HCT116 (cell line): Measurements from ENCODE around the gene MCAT. TPM values are rescaled to one million over a fixed set of nuclear protein-coding genes. Genes with fewer than 3 reads are reported as not detected.

ENCODE experiments used
- ATAC-seq: fragments of 200-7000 bp; cut with Tn5 transposase; 2 replicates; pipeline ENCODE4 v1.9.1; 2020; ENCODE audit warnings: mild to moderate bottlenecking, moderate library complexity
- BruUV-seq: library from RNA; stranded (reverse); fragments of 400-500 nt; replicated peaks from 2 replicates; lab custom pipeline; 2021; lab: Mats Ljungman, UMichigan
- CTCF ChIA-PET: fragments of 300-600 bp; sonication (Branson Sonifier 250); formaldehyde crosslinking; loops from one replicate; lab custom pipeline; 2021; ENCODE audit warnings: antibody characterized with exemption; lab: Charles Lee
- POLR2A ChIA-PET: fragments of 300-600, 350-600 bp; sonication (Branson Sonifier 250); formaldehyde crosslinking; loops from one replicate; lab custom pipeline; 2021; ENCODE audit warnings: antibody characterized with exemption; lab: Charles Lee
- RAD21 ChIA-PET, 2 experiments: fragments of 300-600 bp; sonication (Branson Sonifier 250); formaldehyde crosslinking; loops; one replicate each; lab custom pipeline; 2023; ENCODE audit warnings: low total read pairs in 2 of 2; ENCODE audit not compliant: uncharacterized antibody in 2 of 2, unreplicated experiment in 2 of 2, low non-redundant PET in 1 of 2; lab: Charles Lee
- DNase-seq: peaks from one replicate; pipeline ENCODE4 v3.0.0-alpha.2; 2010; ENCODE audit warnings: low read depth, low spot score
- H2AFZ ChIP-seq: fragments of 200-600 bp; shearing (Covaris generic), sonication (generic); 2 replicates; pipeline ENCODE4 v1.6.1; 2017; ENCODE audit warnings: low read depth, mixed run types, mixed read lengths, antibody characterized with exemption, low read length; ENCODE audit not compliant: poor library complexity, severe bottlenecking
- H3K27ac ChIP-seq: 2 replicates; pipeline ENCODE4 v1.5.1; 2012; ENCODE audit warnings: low read depth, low read length
- H3K27me3 ChIP-seq: fragments of 200-600 bp; sonication (generic); 2 replicates; pipeline ENCODE4 v1.6.1; 2016; ENCODE audit warnings: mixed run types, low read length, mixed read lengths; ENCODE audit not compliant: insufficient read depth
- H3K36me3 ChIP-seq, 2 experiments: fragments of 200-500 bp in 1 of 2; fragments of 200-600 bp in 1 of 2; sonication (Bioruptor generic) in 1 of 2; sonication (generic) in 1 of 2; 2 replicates each; pipeline versions ENCODE4 v1.5.1 to v1.6.1; 2014 to 2016; ENCODE audit warnings: low read length in 2 of 2, inconsistent platforms in 1 of 2, mixed read lengths in 1 of 2, mixed run types in 1 of 2; ENCODE audit not compliant: insufficient read depth in 2 of 2, control insufficient read depth in 1 of 2
- H3K4me1 ChIP-seq, 2 experiments: fragments of 200-600 bp in 1 of 2; sonication (generic) in 1 of 2; 2 replicates each; pipeline versions ENCODE4 v1.5.1 to v1.6.1; 2012 to 2017; ENCODE audit warnings: low read length in 2 of 2, inconsistent platforms in 1 of 2, mild to moderate bottlenecking in 1 of 2, mixed read lengths in 1 of 2, mixed run types in 1 of 2, moderate library complexity in 1 of 2; ENCODE audit not compliant: insufficient read depth in 2 of 2, control insufficient read depth in 1 of 2
- H3K4me2 ChIP-seq: fragments of 200-600 bp; sonication (generic); 2 replicates; pipeline ENCODE4 v1.6.1; 2017; ENCODE audit warnings: mixed run types, low read length, mixed read lengths
- H3K4me3 ChIP-seq, 2 experiments: fragments of 200-600 bp in 1 of 2; sonication (generic) in 1 of 2; replicated peaks in 1 of 2; 2 replicates each; pipeline ENCODE4 v1.5.1; 2011 to 2016; ENCODE audit warnings: low read length in 2 of 2, control low read depth in 1 of 2, low read depth in 1 of 2, mild to moderate bottlenecking in 1 of 2, mixed read lengths in 1 of 2, mixed run types in 1 of 2
- H3K79me2 ChIP-seq: fragments of 200-600 bp; sonication (generic); 2 replicates; pipeline ENCODE4 v1.6.1; 2017; ENCODE audit warnings: mild to moderate bottlenecking, mixed run types, low read length, moderate library complexity, mixed read lengths; ENCODE audit not compliant: insufficient read depth
- H3K9ac ChIP-seq: fragments of 200-600 bp; sonication (generic); 2 replicates; pipeline ENCODE4 v1.6.1; 2016; ENCODE audit warnings: low read length, mixed read lengths
- H3K9me2 ChIP-seq: fragments of 200-600 bp; sonication (generic), shearing (Covaris generic); 2 replicates; pipeline ENCODE4 v1.6.1; 2017; ENCODE audit warnings: mixed run types, mild to moderate bottlenecking, moderate library complexity; ENCODE audit not compliant: insufficient read depth
- H3K9me3 ChIP-seq, 2 experiments: fragments of 200-500 bp in 1 of 2; fragments of 200-600 bp in 1 of 2; sonication (Bioruptor generic) in 1 of 2; sonication (generic) in 1 of 2; 2 replicates each; pipeline ENCODE4 v1.6.1; 2014 to 2017; ENCODE audit warnings: low read length in 2 of 2, mixed read lengths in 2 of 2, inconsistent platforms in 1 of 2, low read depth in 1 of 2, mild to moderate bottlenecking in 1 of 2, mixed run types in 1 of 2, moderate library complexity in 1 of 2; ENCODE audit not compliant: control insufficient read depth in 1 of 2, insufficient read depth in 1 of 2
- H4K20me1 ChIP-seq: fragments of 200-600 bp; sonication (generic), shearing (Covaris generic); 2 replicates; pipeline ENCODE4 v1.6.1; 2017; ENCODE audit warnings: mixed run types, mild to moderate bottlenecking, moderate library complexity; ENCODE audit not compliant: insufficient read depth
- CBX3 ChIP-seq: IDR thresholded peaks from 2 replicates; pipeline ENCODE4 v1.6.1; 2012; ENCODE audit warnings: low read depth
- EGR1 ChIP-seq: IDR thresholded peaks from 2 replicates; pipeline ENCODE4 v1.6.1; 2012; ENCODE audit warnings: low read depth
- JUND ChIP-seq: IDR thresholded peaks from 2 replicates; pipeline ENCODE4 v1.6.1; 2012
- MAX ChIP-seq: IDR thresholded peaks from 2 replicates; pipeline ENCODE4 v1.6.1; 2012
- SIN3A ChIP-seq: IDR thresholded peaks from 2 replicates; pipeline ENCODE4 v1.6.1; 2012; ENCODE audit warnings: low read depth
- SP1 ChIP-seq: IDR thresholded peaks from 2 replicates; pipeline ENCODE4 v1.6.1; 2012; ENCODE audit warnings: low read depth
- TCF7L2 ChIP-seq: IDR thresholded peaks from 2 replicates; pipeline ENCODE4 v1.7.0; 2011; ENCODE audit warnings: borderline replicate concordance, inconsistent platforms; ENCODE audit not compliant: insufficient read depth, insufficient read length; ENCODE audit errors: extremely low read depth
- ZNF274 ChIP-seq: fragments of 200-500 bp; sonication (Bioruptor generic); IDR thresholded peaks from 2 replicates; pipeline ENCODE4 v1.6.1; 2014; ENCODE audit warnings: mild to moderate bottlenecking, low read depth, low read length, inconsistent platforms
- intact Hi-C: fragments of 100-400 bp; cut with micrococcal nuclease; formaldehyde crosslinking; loops from 2 replicates; pipeline ENCODE4 v1.10.0; 2022
- total RNA-seq: library from RNA; stranded (reverse); gene quantifications from one replicate; pipeline ENCODE4 v1.2.1, GENCODE V29; 2021; ENCODE audit not compliant: unreplicated experiment
- TF ChIP-seq, protein P1 (sequence below), 3 experiments: fragments of 200-600 bp in 1 of 3; sonication (generic) in 1 of 3; IDR thresholded peaks in 2 of 3; conservative IDR thresholded peaks in 1 of 3; 2 replicates each; pipeline ENCODE4 v1.5.1; 2012 to 2017; ENCODE audit warnings: low read depth in 2 of 3, low read length in 2 of 3, antibody characterized with exemption in 1 of 3, borderline replicate concordance in 1 of 3, control low read depth in 1 of 3, mild to moderate bottlenecking in 1 of 3, mixed read lengths in 1 of 3, mixed run types in 1 of 3, moderate library complexity in 1 of 3; ENCODE audit not compliant: insufficient read depth in 1 of 3
- TF ChIP-seq, protein P2 (sequence below): IDR thresholded peaks from 2 replicates; pipeline ENCODE4 v1.6.1; 2012; ENCODE audit warnings: low read depth

MCAT gene
- total RNA-seq, 1 experiment from 2014 or later: 34.8 TPM

- Histone ChIP-seq H3K4me2 (peak overlapping the region; percentile 99), H3K36me3 (no peaks in the 10 kb centered on the region; a peak in 1 of 4 replicates), H3K79me2 (peaks cover 40% of the 10 kb centered on the region), H2AFZ (no peak overlapping the region), H3K9ac (peak overlapping the region; percentile 78), H3K4me3 (peak overlapping the region; percentile 80 to 82), H3K9me2 (no peaks in the 10 kb centered on the region), H3K27ac (peak overlapping the region; percentile 92; the same call in 1 of the 2 replicates), H4K20me1 (no peaks in the 10 kb centered on the region), H3K27me3 (no peaks in the 10 kb centered on the region), H3K9me3 (no peaks in the 10 kb centered on the region), H3K4me1 (peaks cover 9 to 35% of the 10 kb centered on the region in 2 experiments)
- BruUV-seq: no TSS peak
- intact Hi-C loops: no loop called here
- ATAC-seq (peak; percentile 1; the same call in 1 of the 2 replicates), DNase-seq (no peak)
- ChIA-PET CTCF (interaction anchor here (0.7 kb wide), 1 partner anchor 14 kb away, joined by 3 read pairs; no protein-coding TSS in a partner anchor), POLR2A (interaction anchor here (1.0 to 1.4 kb wide), 2 partner anchors 23 to 37 kb away, joined by 4 read pairs; no protein-coding TSS in a partner anchor), RAD21 (interaction anchor here in 1 of 2 experiments (0.8 kb wide), 1 partner anchor 44 kb away, joined by 3 read pairs; no protein-coding TSS in a partner anchor)
- TF ChIP-seq, protein P1, sequence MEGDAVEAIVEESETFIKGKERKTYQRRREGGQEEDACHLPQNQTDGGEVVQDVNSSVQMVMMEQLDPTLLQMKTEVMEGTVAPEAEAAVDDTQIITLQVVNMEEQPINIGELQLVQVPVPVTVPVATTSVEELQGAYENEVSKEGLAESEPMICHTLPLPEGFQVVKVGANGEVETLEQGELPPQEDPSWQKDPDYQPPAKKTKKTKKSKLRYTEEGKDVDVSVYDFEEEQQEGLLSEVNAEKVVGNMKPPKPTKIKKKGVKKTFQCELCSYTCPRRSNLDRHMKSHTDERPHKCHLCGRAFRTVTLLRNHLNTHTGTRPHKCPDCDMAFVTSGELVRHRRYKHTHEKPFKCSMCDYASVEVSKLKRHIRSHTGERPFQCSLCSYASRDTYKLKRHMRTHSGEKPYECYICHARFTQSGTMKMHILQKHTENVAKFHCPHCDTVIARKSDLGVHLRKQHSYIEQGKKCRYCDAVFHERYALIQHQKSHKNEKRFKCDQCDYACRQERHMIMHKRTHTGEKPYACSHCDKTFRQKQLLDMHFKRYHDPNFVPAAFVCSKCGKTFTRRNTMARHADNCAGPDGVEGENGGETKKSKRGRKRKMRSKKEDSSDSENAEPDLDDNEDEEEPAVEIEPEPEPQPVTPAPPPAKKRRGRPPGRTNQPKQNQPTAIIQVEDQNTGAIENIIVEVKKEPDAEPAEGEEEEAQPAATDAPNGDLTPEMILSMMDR (IDR thresholded peaks at IDR 0.05 in 2 of 3, conservative IDR thresholded peaks at IDR 0.05 in 1 of 3; ENCODE audit: borderline replicate concordance in 1 of 3, insufficient read depth in 1 of 3, low read depth in 2 of 3, low read length in 2 of 3): no peak
- TF ChIP-seq EGR1 (no peak), ZNF274 (no peak), SP1 (no peak), CBX3 (no peak), SIN3A (no peak), TCF7L2 (no peak), JUND (no peak), MAX (no peak)
- TF ChIP-seq, protein P2, sequence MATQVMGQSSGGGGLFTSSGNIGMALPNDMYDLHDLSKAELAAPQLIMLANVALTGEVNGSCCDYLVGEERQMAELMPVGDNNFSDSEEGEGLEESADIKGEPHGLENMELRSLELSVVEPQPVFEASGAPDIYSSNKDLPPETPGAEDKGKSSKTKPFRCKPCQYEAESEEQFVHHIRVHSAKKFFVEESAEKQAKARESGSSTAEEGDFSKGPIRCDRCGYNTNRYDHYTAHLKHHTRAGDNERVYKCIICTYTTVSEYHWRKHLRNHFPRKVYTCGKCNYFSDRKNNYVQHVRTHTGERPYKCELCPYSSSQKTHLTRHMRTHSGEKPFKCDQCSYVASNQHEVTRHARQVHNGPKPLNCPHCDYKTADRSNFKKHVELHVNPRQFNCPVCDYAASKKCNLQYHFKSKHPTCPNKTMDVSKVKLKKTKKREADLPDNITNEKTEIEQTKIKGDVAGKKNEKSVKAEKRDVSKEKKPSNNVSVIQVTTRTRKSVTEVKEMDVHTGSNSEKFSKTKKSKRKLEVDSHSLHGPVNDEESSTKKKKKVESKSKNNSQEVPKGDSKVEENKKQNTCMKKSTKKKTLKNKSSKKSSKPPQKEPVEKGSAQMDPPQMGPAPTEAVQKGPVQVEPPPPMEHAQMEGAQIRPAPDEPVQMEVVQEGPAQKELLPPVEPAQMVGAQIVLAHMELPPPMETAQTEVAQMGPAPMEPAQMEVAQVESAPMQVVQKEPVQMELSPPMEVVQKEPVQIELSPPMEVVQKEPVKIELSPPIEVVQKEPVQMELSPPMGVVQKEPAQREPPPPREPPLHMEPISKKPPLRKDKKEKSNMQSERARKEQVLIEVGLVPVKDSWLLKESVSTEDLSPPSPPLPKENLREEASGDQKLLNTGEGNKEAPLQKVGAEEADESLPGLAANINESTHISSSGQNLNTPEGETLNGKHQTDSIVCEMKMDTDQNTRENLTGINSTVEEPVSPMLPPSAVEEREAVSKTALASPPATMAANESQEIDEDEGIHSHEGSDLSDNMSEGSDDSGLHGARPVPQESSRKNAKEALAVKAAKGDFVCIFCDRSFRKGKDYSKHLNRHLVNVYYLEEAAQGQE: no peak
These were observed 7.6 kb upstream of the MCAT start for GRCh38 chr22:43150731-43151206.
